NCI-H1105 (cell line): Measurements from ENCODE around the gene RSBN1.
"Not testable (repeated sequence)": the region's sequence is repeated elsewhere in the genome, so short reads cannot be mapped to it uniquely, and the experiment has no call there.

Experiments
- DNase-seq: peaks from one replicate; lab custom pipeline; 2025; lab: John Stamatoyannopoulos, UW

Gene RSBN1

GRCh38 chr1:113742515-113742914 is 69.8 kb downstream of the RSBN1 start:
- no peak for DNase-seq

DNA sequence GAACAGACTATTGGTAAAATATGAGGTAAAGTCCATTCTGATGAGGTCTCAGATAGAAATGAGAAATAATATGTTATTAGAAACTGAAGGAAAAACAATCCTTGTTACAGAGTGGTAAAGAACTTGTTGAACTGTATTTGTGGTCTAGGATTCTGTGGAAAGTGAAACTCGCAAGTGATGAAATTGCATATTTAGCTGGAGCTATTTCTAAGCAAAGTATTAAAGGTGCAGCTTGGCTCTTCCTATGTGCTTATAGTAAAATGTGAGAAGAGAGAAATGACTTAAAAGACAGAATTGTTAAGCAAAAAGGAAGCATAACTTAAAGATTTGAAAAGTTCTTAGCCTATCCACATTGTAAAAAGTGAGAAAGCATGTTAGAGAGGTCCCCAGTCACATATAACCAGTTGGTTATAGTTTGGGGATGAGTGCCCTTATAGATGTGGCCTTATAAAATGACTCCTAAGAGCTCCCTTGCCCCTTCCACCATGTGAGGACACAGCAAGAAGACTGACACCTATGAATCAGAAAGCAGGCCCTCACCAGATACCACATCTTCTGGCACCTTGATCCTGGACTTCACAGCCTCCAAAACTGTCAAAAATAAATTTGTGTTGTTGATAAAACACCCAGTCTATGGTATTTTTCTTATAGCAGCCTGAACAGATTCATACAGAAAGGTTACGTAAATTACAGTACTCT is 77.8 kb downstream of the RSBN1 start:
- no peak for DNase-seq

GRCh38 chr1:113732802-113733201 is 79.5 kb downstream of the RSBN1 start:
- DNase-seq, result no peak

- no peak for DNase-seq
Observed at GRCh38 chr1:113721010-113721409, 91.3 kb downstream of the RSBN1 start.

DNA sequence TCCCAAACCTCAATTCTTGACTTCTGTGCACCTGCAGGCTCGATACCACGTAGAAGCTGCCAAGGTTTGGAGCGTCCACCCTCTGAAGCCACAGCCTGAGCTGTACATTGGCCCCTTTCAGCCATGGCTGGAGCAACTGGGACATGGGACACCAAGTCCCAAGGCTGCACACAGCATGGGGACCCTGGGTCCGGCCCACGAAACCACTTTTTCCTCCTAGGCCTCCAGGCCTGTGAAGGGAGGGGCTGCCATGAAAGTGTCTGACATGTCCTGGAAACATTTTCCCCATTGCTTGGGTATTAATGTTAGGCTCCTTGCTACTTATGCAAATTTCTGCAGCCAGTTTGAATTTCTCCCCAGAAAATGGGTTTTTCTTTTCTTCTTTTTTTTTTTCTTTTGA is 93.7 kb downstream of the RSBN1 start:
- DNase-seq, result not testable (repeated sequence)

DNA sequence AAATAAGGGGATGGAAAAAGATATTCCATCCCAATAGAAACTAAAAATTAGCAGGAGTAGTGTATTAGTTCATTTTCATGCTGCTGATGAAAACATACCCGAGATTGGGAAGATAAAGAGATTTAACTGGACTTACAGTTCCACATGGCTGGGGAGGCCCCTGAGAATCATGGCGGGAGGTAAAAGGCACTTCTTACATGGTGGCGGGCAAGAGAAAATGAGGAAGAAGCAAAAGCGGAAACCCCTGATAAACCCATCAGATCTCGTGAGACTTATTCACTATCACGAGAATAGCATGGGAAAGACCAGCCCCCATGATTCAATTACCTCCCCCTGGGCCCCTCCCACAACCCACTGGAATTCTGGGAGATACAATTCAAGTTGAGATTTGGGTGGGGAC is 94.8 kb downstream of the RSBN1 start:
- DNase-seq, result not testable (repeated sequence)

- DNase-seq, result no peak
Observed at GRCh38 chr1:113714606-113715269, 97.5 kb downstream of the RSBN1 start.
